ENCODE results near the gene PANK1. TPM values are rescaled to one million over a fixed set of nuclear protein-coding genes. Genes with fewer than 3 reads are reported as not detected.
A peak's percentile ranks its signal among the peaks of the same experiment; 100 is the strongest.

Gene PANK1
- total and polyA plus RNA-seq, 2 experiments from 2014 or later: 21.6 to 55.5 TPM

- WGBS (ENCODE audit: low lambda C conversion rate, missing lambda C conversion rate): 93% methylated on average over 3 of the region's 3 CpGs
- no peaks in the 10 kb centered on the region for H3K9me3 ChIP-seq (ENCODE audit: low read depth)
- H3K4me2 ChIP-seq: no peak overlapping the region
- no peaks in the 10 kb centered on the region for H4K20me1 ChIP-seq (ENCODE audit: insufficient read depth, poor library complexity, severe bottlenecking)
- no peaks in the 10 kb centered on the region for H3K27me3 ChIP-seq
- H3K4me3 ChIP-seq: no peak overlapping the region
- no peak overlapping the region for H3K27ac ChIP-seq
- no peaks in the 10 kb centered on the region for H3K9me2 ChIP-seq (replicated peaks; ENCODE audit: insufficient read depth)
- H3K79me2 ChIP-seq: peaks cover 31% of the 10 kb centered on the region
- TF ChIP-seq, protein P1, sequence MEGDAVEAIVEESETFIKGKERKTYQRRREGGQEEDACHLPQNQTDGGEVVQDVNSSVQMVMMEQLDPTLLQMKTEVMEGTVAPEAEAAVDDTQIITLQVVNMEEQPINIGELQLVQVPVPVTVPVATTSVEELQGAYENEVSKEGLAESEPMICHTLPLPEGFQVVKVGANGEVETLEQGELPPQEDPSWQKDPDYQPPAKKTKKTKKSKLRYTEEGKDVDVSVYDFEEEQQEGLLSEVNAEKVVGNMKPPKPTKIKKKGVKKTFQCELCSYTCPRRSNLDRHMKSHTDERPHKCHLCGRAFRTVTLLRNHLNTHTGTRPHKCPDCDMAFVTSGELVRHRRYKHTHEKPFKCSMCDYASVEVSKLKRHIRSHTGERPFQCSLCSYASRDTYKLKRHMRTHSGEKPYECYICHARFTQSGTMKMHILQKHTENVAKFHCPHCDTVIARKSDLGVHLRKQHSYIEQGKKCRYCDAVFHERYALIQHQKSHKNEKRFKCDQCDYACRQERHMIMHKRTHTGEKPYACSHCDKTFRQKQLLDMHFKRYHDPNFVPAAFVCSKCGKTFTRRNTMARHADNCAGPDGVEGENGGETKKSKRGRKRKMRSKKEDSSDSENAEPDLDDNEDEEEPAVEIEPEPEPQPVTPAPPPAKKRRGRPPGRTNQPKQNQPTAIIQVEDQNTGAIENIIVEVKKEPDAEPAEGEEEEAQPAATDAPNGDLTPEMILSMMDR (IDR thresholded peaks at IDR 0.05; ENCODE audit: poor library complexity): no peak
- TF ChIP-seq EZH2phosphoT487 (IDR thresholded peaks at IDR 0.05; ENCODE audit: low read depth, severe bottlenecking, unreplicated experiment) (no peak), EZH2 (IDR thresholded peaks at IDR 0.05; ENCODE audit: borderline replicate concordance) (no peak)
- H3K4me1 ChIP-seq (ENCODE audit: insufficient read depth): no peaks in the 10 kb centered on the region
- H3K36me3 ChIP-seq (replicated peaks; ENCODE audit: insufficient read depth, low read depth): no peaks in the 10 kb centered on the region
- H2AFZ ChIP-seq: no peak overlapping the region
- no peak for DNase-seq (ENCODE audit: low spot score)
Observed at GRCh38 chr10:89600041-89600440, 45.0 kb downstream of the PANK1 start.

DNA sequence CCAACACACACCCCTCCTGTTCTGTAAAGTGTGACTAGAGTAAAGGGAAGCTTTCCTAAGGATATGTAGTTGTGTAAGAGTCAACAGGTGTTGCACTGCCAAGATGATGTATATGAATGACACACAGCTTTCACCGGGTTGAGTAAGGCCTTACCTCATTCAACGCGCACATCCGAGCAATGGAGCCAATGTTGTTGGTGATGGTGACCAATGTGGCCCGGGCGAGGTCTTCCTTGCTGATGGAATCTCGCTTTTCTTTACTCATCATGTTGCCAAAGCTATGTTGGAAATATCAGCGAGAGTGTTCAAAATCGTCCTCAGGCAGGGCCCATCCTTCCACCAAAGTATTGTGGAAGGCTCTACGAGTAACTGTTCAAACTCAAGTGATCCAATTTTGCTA lies 52.0 kb downstream of the PANK1 start:
- Histone ChIP-seq H3K27me3 (no peaks in the 10 kb centered on the region), H3K9me2 (replicated peaks; ENCODE audit: insufficient read depth) (no peaks in the 10 kb centered on the region), H3K4me1 (ENCODE audit: insufficient read depth) (peaks cover 8% of the 10 kb centered on the region), H3K4me2 (no peak overlapping the region), H3K27ac (no peak overlapping the region), H3K9me3 (ENCODE audit: low read depth) (no peaks in the 10 kb centered on the region), H4K20me1 (ENCODE audit: insufficient read depth, poor library complexity, severe bottlenecking) (no peaks in the 10 kb centered on the region), H3K79me2 (peaks cover 5% of the 10 kb centered on the region), H2AFZ (no peak overlapping the region), H3K4me3 (no peak overlapping the region), H3K36me3 (replicated peaks; ENCODE audit: insufficient read depth, low read depth) (no peaks in the 10 kb centered on the region)
- TF ChIP-seq EZH2 (IDR thresholded peaks at IDR 0.05; ENCODE audit: borderline replicate concordance): no peak
- TF ChIP-seq, protein P1 (IDR thresholded peaks at IDR 0.05; ENCODE audit: poor library complexity): no peak
- TF ChIP-seq EZH2phosphoT487 (IDR thresholded peaks at IDR 0.05; ENCODE audit: low read depth, severe bottlenecking, unreplicated experiment): no peak
- DNase-seq (ENCODE audit: low spot score): no peak
- WGBS (ENCODE audit: low lambda C conversion rate, missing lambda C conversion rate): 93% methylated on average over 10 of the region's 10 CpGs

- H4K20me1 ChIP-seq (ENCODE audit: insufficient read depth, poor library complexity, severe bottlenecking): no peaks in the 10 kb centered on the region
- peaks cover 8% of the 10 kb centered on the region for H3K4me1 ChIP-seq (ENCODE audit: insufficient read depth)
- TF ChIP-seq EZH2phosphoT487 (IDR thresholded peaks at IDR 0.05; ENCODE audit: low read depth, severe bottlenecking, unreplicated experiment) (no peak), EZH2 (IDR thresholded peaks at IDR 0.05; ENCODE audit: borderline replicate concordance) (no peak)
- TF ChIP-seq, protein P1 (IDR thresholded peaks at IDR 0.05; ENCODE audit: poor library complexity): no peak
- peaks cover 5% of the 10 kb centered on the region for H3K79me2 ChIP-seq
- no peak overlapping the region for H3K4me3 ChIP-seq
- H3K4me2 ChIP-seq: no peak overlapping the region
- no peaks in the 10 kb centered on the region for H3K9me2 ChIP-seq (replicated peaks; ENCODE audit: insufficient read depth)
- WGBS (ENCODE audit: low lambda C conversion rate, missing lambda C conversion rate): 92% methylated on average over 3 of the region's 3 CpGs
- no peak for DNase-seq (ENCODE audit: low spot score)
- H3K27me3 ChIP-seq: no peaks in the 10 kb centered on the region
- no peak overlapping the region for H2AFZ ChIP-seq
- H3K27ac ChIP-seq: peak overlapping the region; percentile 83
- H3K9me3 ChIP-seq (ENCODE audit: low read depth): no peaks in the 10 kb centered on the region
- no peaks in the 10 kb centered on the region for H3K36me3 ChIP-seq (replicated peaks; ENCODE audit: insufficient read depth, low read depth)
Observed at GRCh38 chr10:89592539-89592938, 52.5 kb downstream of the PANK1 start.
